ENCODE results near the gene STARD13. TPM values are rescaled to one million over a fixed set of nuclear protein-coding genes. Genes with fewer than 3 reads are reported as not detected.

The STARD13 gene
- total RNA-seq, 2 donors from 2014 or later, result 0.50 to 1.4 TPM

DNA sequence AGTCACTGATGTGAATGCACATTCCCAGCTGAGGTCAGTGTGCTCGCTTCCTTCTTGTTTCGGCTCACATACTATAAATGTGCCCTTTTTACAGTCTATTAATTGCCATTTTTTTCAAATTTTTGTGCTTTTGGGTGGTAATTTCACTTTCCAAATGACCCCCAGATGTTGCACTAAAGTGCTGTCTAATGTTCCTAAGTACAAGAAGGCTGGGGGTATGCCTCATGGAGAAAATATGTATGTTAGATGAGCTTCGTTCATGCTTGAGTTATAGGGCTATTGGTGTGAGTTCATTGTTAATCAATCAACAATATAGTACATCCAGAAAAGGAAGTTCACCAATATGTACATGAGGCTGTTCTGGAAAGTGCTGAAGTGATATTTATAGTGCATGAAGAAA lies 184.7 kb downstream of the STARD13 start:
- H3K27ac Mint-ChIP-seq, result no peak overlapping the region
- DNase-seq (no peak), ATAC-seq (replicated peaks in 1 of 2) (no peak)
- peaks cover 15% of the 10 kb centered on the region for H3K27me3 Mint-ChIP-seq (ENCODE audit: low read depth)
- H3K4me3 Mint-ChIP-seq, result no peak overlapping the region
- H3K4me1 Mint-ChIP-seq (ENCODE audit: low read depth), result no peaks in the 10 kb centered on the region
- no peaks in the 10 kb centered on the region for H3K36me3 Mint-ChIP-seq (ENCODE audit: insufficient read depth in 2 of 2)
- peaks cover 1 to 3% of the 10 kb centered on the region in 2 donors for H3K9me3 Mint-ChIP-seq

DNA sequence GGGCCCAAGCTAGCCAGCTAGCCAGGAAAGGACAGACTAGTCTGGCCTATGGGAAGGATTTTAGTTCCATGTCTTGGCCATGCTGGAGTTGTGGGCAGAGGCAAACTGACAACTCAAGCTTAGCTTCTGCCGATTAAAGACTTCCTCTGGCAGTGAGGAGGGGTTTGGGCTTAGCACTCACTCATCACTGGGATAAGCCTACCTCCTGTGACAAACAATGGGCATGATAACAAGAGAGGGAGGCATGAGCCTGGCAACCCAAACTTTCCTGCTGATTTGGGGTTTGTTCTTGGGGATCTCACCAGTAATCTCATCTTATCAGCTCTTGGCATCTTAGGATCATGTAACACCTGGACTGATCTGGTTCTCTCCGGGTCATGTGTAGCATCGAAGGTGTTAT lies 185.7 kb downstream of the STARD13 start:
- ATAC-seq (replicated peaks in 1 of 2), result no peak
- peaks cover 1 to 3% of the 10 kb centered on the region in 2 donors for H3K9me3 Mint-ChIP-seq
- no peaks in the 10 kb centered on the region for H3K4me1 Mint-ChIP-seq (ENCODE audit: low read depth)
- no peak overlapping the region for H3K4me3 Mint-ChIP-seq
- H3K27ac Mint-ChIP-seq, result no peak overlapping the region
- DNase-seq, result no peak
- peaks cover 9% of the 10 kb centered on the region for H3K27me3 Mint-ChIP-seq (ENCODE audit: low read depth)
- H3K36me3 Mint-ChIP-seq (ENCODE audit: insufficient read depth in 2 of 2), result no peaks in the 10 kb centered on the region

DNA sequence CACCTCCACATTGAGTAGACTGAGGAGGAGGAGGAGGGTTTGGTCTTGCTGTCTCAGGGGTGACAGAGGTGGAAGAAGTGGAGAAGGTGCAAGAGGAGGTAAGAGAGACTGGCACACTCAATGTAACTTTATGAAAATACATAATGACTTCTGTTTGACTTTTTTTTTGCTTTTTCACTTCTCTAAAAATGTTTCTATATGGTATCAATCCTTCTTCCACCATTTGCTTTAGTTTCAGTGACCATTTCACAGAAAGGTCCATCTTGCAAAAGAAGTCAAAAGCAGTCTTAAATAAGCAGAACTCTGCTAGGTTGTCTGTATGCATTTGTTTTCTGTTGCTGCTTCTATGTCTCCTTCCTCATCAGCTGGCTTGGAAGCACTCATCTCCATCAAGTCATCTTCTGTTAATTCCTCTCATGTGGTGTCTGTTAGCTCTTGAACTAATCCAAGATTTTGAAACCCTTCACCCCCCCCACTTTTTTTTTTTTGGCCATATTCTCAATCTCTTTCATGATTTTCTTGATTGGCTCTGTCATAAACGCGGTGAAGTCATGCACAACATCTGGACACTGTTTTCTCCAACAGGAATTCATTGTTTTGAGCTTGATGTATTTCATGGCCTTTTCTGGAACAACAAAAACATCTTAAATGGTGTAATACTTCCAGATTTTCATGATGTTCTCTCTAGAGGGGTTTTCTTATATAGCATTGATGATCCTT lies 188.5 kb downstream of the STARD13 start:
- Mint-ChIP-seq H3K27ac (no peak overlapping the region), H3K27me3 (ENCODE audit: low read depth) (peaks cover 9% of the 10 kb centered on the region), H3K36me3 (ENCODE audit: insufficient read depth in 2 of 2) (no peaks in the 10 kb centered on the region), H3K4me1 (ENCODE audit: low read depth) (no peaks in the 10 kb centered on the region), H3K4me3 (no peak overlapping the region), H3K9me3 (peaks cover 1 to 3% of the 10 kb centered on the region in 2 donors)
- ATAC-seq (replicated peaks in 1 of 2) (no peak), DNase-seq (no peak)

DNA sequence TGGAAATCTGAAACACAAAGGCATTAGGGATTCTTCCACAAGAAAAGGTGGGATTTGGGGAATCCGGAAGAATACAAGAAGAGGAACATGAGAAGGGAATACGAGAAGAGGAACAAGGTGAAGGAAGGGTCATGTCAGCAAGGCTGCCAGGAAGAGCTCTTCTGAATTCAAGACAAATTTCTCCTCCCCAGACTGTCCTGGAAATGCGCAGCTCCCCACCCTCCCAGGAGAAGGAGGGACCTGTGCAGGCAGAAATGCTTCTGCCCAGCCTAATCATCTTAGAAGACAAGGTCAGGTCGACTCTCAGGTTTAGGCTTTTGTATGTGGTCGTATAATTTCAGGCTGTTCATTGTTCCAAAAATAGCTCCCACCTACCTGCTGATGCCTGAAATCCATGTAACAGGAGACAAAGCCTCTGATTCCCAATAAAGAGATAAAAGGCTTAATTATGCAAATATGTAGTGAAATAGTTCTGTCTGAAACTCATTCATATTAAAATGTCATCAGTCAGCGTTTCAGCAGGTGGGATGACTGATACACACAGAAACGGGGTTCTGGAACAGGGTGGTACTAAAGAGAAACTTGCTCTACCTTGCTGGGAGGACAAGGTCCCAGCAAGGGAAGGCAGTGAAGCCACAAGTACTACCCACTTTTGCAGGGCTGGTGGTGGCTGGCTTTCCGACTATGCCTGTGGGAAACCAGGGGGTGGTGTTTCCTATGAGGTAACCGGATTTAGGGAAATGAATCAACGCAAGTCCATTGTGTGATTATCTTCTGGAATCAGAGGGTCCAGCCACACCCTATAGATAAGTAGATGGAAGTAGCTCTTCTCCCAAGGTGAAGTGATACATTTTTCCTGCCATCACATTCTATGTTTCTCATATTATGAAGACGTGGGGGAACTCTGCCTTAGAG lies 193.2 kb downstream of the STARD13 start:
- H3K4me3 Mint-ChIP-seq, result no peak overlapping the region
- H3K27me3 Mint-ChIP-seq (ENCODE audit: low read depth), result peaks cover 4% of the 10 kb centered on the region
- H3K36me3 Mint-ChIP-seq (ENCODE audit: insufficient read depth in 2 of 2), result no peaks in the 10 kb centered on the region
- no peaks in the 10 kb centered on the region for H3K9me3 Mint-ChIP-seq
- no peak overlapping the region for H3K27ac Mint-ChIP-seq
- H3K4me1 Mint-ChIP-seq (ENCODE audit: low read depth), result no peaks in the 10 kb centered on the region
- no peak for ATAC-seq (replicated peaks in 1 of 2)
- DNase-seq, result no peak

DNA sequence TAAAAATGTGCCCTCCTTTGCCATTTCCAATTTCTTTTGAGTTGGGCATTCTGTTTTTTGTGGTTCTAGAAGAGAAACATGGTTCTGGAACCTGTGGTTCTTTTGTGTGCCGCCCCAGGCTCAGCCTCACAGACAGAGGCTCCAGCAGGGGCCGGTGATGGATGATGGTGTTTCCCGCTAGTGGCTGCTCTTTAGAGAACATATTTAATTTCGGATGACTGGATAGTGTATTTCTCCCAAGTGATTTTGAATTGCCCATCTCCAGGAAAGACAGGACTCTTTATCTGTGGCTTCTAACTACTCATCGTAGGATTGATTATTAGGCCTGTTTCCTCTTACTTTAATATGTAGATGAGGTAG lies 194.2 kb downstream of the STARD13 start:
- Mint-ChIP-seq H3K4me3 (no peak overlapping the region), H3K27me3 (ENCODE audit: low read depth) (peaks cover 8% of the 10 kb centered on the region), H3K9me3 (no peaks in the 10 kb centered on the region), H3K4me1 (ENCODE audit: low read depth) (peaks cover 3% of the 10 kb centered on the region), H3K36me3 (ENCODE audit: insufficient read depth in 2 of 2) (no peaks in the 10 kb centered on the region), H3K27ac (no peak overlapping the region)
- DNase-seq (no peak), ATAC-seq (replicated peaks in 1 of 2) (no peak)

DNA sequence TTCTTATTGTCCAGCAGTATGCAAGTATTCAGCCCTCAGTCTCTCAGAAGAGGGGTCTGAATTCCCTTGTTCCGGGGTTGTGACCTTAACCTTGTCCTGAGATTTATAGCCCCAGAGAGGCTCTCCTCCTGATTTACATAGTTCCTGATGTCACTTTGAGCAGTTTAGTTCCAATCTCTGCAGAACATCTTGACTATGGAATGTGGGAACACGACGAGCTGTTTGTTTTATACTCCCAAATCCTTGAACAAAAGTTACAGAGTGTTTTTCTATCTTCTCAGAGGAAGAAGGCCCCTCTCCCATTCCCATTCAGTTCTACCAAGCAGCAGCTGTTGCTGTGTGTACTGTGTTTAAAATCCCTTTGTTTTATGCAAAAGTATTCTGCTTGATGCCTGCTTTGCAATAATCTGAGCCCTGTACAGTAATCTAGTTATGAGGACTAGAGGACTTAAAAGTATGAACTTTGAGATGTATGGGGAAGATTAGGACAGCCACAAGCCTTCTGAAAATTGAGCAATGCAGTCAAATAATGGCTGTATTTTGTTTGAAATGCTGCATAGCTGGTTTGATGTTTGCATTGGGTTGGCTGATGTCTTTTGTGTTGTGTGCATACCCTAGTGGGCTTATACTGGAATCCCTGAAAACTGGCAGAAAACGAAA lies 194.7 kb downstream of the STARD13 start:
- no peaks in the 10 kb centered on the region for H3K36me3 Mint-ChIP-seq (ENCODE audit: insufficient read depth in 2 of 2)
- no peaks in the 10 kb centered on the region for H3K9me3 Mint-ChIP-seq
- H3K27ac Mint-ChIP-seq, result no peak overlapping the region
- DNase-seq, result no peak
- no peak for ATAC-seq (replicated peaks in 1 of 2)
- no peak overlapping the region for H3K4me3 Mint-ChIP-seq
- H3K4me1 Mint-ChIP-seq (ENCODE audit: low read depth), result peaks cover 8% of the 10 kb centered on the region
- H3K27me3 Mint-ChIP-seq (ENCODE audit: low read depth), result peaks cover 8% of the 10 kb centered on the region

DNA sequence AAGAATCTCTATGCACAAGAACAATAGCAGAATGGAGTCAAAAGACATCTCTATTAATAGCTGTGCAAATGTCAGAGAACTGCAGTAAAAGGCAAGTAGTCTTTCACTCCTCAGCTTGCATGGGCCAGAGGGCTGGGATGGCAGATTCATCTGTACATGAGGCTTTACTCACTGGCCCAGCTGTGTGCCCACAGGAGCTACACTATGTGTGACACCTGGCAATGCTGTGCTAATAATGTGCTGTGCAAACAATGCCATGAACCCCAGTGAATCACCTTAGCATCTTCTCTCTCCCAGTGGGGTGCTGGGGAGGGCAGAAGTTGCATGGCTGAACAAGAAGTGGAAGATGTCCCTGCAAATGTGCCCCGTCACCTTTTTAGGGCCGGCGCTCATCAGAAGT lies 196.2 kb downstream of the STARD13 start:
- no peak for ATAC-seq (replicated peaks in 1 of 2)
- Mint-ChIP-seq H3K27me3 (ENCODE audit: low read depth) (peaks cover 15% of the 10 kb centered on the region), H3K27ac (no peak overlapping the region), H3K4me1 (ENCODE audit: low read depth) (peaks cover 10% of the 10 kb centered on the region), H3K36me3 (ENCODE audit: insufficient read depth in 2 of 2) (no peaks in the 10 kb centered on the region), H3K4me3 (no peak overlapping the region), H3K9me3 (no peaks in the 10 kb centered on the region)
- no peak for DNase-seq

DNA sequence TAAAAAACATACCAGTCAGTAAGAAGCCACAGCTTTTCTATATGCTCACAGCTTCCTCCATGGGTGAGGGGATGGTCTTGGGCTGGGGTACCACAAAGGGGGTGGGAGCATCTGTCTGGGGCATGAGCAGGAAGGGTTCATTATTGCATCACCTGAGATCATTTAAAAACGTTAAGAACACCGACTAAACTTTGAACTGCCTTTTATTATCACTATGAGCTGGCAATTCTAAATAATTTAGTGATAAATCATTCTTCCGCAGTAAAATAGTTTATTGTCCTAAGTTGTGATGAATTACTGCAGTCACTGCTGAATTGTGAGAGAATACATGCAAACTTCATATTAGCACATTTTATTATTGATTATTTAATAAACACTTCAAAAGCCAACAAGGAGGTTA lies 197.8 kb downstream of the STARD13 start:
- H3K36me3 Mint-ChIP-seq (ENCODE audit: insufficient read depth in 2 of 2), result no peaks in the 10 kb centered on the region
- H3K4me3 Mint-ChIP-seq, result no peak overlapping the region
- ATAC-seq (replicated peaks in 1 of 2) (no peak), DNase-seq (no peak)
- H3K9me3 Mint-ChIP-seq, result no peaks in the 10 kb centered on the region
- H3K4me1 Mint-ChIP-seq (ENCODE audit: low read depth), result peaks cover 10% of the 10 kb centered on the region
- H3K27me3 Mint-ChIP-seq (ENCODE audit: low read depth), result peaks cover 15% of the 10 kb centered on the region
- no peak overlapping the region for H3K27ac Mint-ChIP-seq

DNA sequence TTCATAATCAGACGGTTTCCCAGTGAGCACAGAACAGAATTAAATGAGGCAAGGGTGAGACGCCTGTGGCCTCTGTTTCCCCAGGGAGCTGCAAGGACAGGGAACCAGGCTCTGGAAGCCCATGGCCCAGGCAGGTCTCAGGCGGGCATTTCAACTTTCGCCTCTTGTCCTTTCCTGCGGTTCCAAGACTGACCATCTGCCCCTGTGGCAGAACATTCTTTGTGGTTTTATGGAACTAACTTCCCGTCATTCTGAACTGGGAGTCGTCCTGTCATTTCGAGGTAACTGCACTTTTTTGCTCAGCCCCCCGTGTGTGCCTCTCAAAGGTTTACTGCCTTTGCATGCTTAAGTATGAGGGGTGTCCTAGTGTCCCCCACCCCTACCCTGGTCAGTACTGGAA lies 198.5 kb downstream of the STARD13 start:
- Mint-ChIP-seq H3K9me3 (no peaks in the 10 kb centered on the region), H3K27ac (no peak overlapping the region), H3K4me1 (ENCODE audit: low read depth) (peaks cover 10% of the 10 kb centered on the region), H3K36me3 (ENCODE audit: insufficient read depth in 2 of 2) (no peaks in the 10 kb centered on the region), H3K27me3 (ENCODE audit: low read depth) (peaks cover 15% of the 10 kb centered on the region), H3K4me3 (no peak overlapping the region)
- no peak for ATAC-seq (replicated peaks in 1 of 2)
- no peak for DNase-seq

DNA sequence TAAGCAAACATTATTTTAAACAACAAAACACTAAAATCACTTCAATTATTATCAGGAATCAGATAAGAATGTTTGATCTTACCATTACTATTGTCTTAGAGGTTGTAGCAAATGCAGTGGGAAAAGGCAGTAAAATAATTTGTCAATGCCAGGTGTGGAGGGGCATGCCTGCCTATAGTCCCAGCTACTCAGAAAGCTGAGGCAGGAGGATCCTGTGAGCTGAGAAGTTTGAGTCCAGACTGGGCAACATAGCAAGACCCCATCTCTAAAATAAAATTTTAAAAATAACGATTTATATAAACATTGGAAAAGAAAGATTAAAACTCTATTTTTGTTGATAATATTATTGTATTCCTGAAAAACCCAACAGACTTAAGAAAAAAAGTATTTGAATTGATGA lies 202.5 kb downstream of the STARD13 start:
- DNase-seq, result no peak
- peaks cover 10% of the 10 kb centered on the region for H3K4me1 Mint-ChIP-seq (ENCODE audit: low read depth)

DNA sequence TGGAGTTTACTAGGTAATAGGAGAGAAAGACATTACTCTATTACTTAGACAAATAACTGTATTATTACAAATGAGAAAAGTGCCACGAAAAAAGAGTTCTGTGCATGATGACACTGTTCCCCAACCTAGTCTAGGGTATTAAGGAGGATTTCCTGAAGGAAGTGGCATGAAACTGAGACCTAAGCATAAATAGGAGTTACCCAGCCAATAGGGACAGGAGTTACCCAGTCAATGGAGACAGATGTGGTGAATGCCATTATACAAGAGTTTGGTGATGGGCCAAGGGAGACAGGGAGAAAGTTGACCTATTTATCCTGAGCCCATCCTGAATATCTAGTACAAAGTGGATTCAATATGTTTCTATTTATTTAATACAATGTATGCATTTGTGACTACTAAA lies 203.9 kb downstream of the STARD13 start:
- H3K36me3 Mint-ChIP-seq (ENCODE audit: insufficient read depth in 2 of 2), result no peaks in the 10 kb centered on the region
- H3K9me3 Mint-ChIP-seq, result no peaks in the 10 kb centered on the region
- H3K4me3 Mint-ChIP-seq, result no peak overlapping the region
- H3K27me3 Mint-ChIP-seq (ENCODE audit: low read depth), result peaks cover 7% of the 10 kb centered on the region
- no peak overlapping the region for H3K27ac Mint-ChIP-seq
- no peak for ATAC-seq (replicated peaks in 1 of 2)
- peaks cover 10% of the 10 kb centered on the region for H3K4me1 Mint-ChIP-seq (ENCODE audit: low read depth)
- DNase-seq, result no peak

More for the DNA sequence above, 202.5 kb downstream of the STARD13 start:
- no peak overlapping the region for H3K4me3 Mint-ChIP-seq
- H3K27ac Mint-ChIP-seq, result no peak overlapping the region
- no peak for ATAC-seq (replicated peaks in 1 of 2)
- peaks cover 15% of the 10 kb centered on the region for H3K27me3 Mint-ChIP-seq (ENCODE audit: low read depth)
- H3K36me3 Mint-ChIP-seq (ENCODE audit: insufficient read depth in 2 of 2), result no peaks in the 10 kb centered on the region
- no peaks in the 10 kb centered on the region for H3K9me3 Mint-ChIP-seq

DNA sequence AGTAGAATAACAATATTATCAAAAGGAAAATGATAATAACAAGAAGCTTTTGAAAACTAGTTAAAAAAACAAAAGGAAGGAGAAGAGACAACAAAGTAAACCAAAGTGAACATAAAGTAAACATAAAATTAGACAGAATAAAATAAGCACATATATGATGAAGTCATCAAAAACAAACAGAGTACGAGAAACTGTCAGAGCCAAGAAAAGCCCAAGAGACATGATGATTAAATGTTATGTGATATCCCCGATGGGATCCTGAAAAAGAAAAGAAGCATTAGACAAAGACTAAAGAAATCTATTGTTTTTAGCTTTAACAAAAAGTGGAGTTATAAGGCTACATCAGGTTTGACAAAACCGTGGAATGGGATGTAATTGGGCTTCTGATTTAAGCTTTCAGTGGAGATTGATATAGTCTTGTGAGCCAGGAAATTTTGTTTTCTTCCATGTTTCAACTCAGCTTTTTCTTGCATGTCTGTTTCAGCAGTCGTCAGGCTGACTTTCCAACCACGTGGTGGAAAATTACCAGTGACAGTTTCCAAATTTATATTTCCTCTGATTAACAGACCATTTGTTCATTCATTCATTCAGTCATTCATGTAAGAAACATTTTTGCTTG lies 204.5 kb downstream of the STARD13 start:
- DNase-seq, result no peak
- no peaks in the 10 kb centered on the region for H3K36me3 Mint-ChIP-seq (ENCODE audit: insufficient read depth in 2 of 2)
- ATAC-seq (replicated peaks in 1 of 2), result no peak
- H3K4me1 Mint-ChIP-seq (ENCODE audit: low read depth), result peaks cover 4% of the 10 kb centered on the region
- H3K27ac Mint-ChIP-seq, result no peak overlapping the region
- H3K9me3 Mint-ChIP-seq, result no peaks in the 10 kb centered on the region
- peaks cover 7% of the 10 kb centered on the region for H3K27me3 Mint-ChIP-seq (ENCODE audit: low read depth)
- no peak overlapping the region for H3K4me3 Mint-ChIP-seq

DNA sequence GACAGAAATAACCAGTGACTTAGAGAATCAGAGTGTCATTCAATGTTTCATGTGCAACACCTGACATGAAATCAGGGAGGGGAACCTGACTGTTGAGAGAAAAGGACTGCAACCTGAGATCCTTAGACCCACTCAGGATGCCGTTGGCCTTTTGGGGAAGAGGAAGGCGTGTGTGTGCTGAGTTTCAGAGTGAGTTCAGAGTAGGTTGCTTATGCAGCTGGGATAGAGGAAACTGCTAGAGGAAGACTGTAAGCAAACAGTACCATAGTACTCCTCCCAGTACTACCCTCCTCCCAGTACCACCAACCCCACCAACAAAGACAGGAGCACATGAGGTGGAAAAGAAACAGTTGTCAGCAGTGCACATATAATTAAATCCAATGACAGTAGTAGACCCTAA lies 205.6 kb downstream of the STARD13 start:
- Mint-ChIP-seq H3K27me3 (ENCODE audit: low read depth) (peaks cover 4% of the 10 kb centered on the region), H3K27ac (no peak overlapping the region), H3K36me3 (ENCODE audit: insufficient read depth in 2 of 2) (no peaks in the 10 kb centered on the region), H3K4me1 (ENCODE audit: low read depth) (no peaks in the 10 kb centered on the region), H3K9me3 (no peaks in the 10 kb centered on the region), H3K4me3 (no peak overlapping the region)
- DNase-seq (no peak), ATAC-seq (replicated peaks in 1 of 2) (no peak)

Data from activated T-cell treated with anti-CD3 and anti-CD28 coated beads, Interleukin-2, amount 50 U/mL, for 72 hours (primary cell).